GM12878 (cell line): ENCODE results near the gene UTP3. TPM values are rescaled to one million over a fixed set of nuclear protein-coding genes. Genes with fewer than 3 reads are reported as not detected.
"Not testable (repeated sequence)": the region's sequence is repeated elsewhere in the genome, so short reads cannot be mapped to it uniquely, and the experiment has no call there.

Source experiments
- ATAC-seq: fragments of 200-7000 bp; cut with Tn5 transposase; 3 replicates; pipeline ENCODE4 v1.9.1; 2020; ENCODE audit warnings: mild to moderate bottlenecking, moderate library complexity
- BruUV-seq: library from RNA; stranded (reverse); fragments of 400-500 nt; replicated peaks from 2 replicates; lab custom pipeline; 2021; lab: Mats Ljungman, UMichigan
- CTCF ChIA-PET: fragments of 300-600 bp; sonication (Branson Sonifier 250); formaldehyde crosslinking; extraction: SDS; loops from one replicate; lab custom pipeline; 2021; ENCODE audit warnings: inconsistent platforms; lab: Yijun Ruan, JAX
- POLR2A ChIA-PET: fragments of 350-600 bp; formaldehyde crosslinking; extraction: SDS; loops from one replicate; lab custom pipeline; 2021; ENCODE audit warnings: inconsistent platforms; lab: Charles Lee
- RAD21 ChIA-PET: fragments of 300-600 bp; sonication (Branson Sonifier 250); formaldehyde crosslinking; loops from one replicate; lab custom pipeline; 2023; ENCODE audit warnings: antibody characterized with exemption; ENCODE audit not compliant: unreplicated experiment; lab: Charles Lee
- SMC1A ChIA-PET: fragments of 300-600 bp; sonication (Branson Sonifier 250); formaldehyde crosslinking; loops from one replicate; lab custom pipeline; 2023; ENCODE audit not compliant: unreplicated experiment, uncharacterized antibody; lab: Charles Lee
- DNase-seq: peaks from one replicate; pipeline ENCODE4 v3.0.0-alpha.2; 2011; ENCODE audit warnings: low read depth, low spot score
- FAIRE-seq: peaks from 3 replicates; lab custom pipeline; 2011; peaks lifted over from hg19 to GRCh38; lab: Jason Lieb, UNC
- H2AFZ ChIP-seq: 2 replicates; pipeline ENCODE4 v1.6.0; 2011; ENCODE audit warnings: low read depth, low read length, control low read depth; ENCODE audit not compliant: control insufficient read depth
- H3K27ac ChIP-seq: 2 replicates; pipeline ENCODE4 v1.5.1; 2011; ENCODE audit warnings: control low read depth; ENCODE audit not compliant: control insufficient read depth, insufficient read depth
- H3K27me3 ChIP-seq, 2 experiments: replicated peaks in 1 of 2; 2 replicates each; pipeline versions ENCODE4 v1.6.0 to v1.6.1; 2011; ENCODE audit warnings: low read length in 1 of 2; ENCODE audit not compliant: control insufficient read depth in 2 of 2, insufficient read depth in 2 of 2
- H3K36me3 ChIP-seq, 2 experiments: 2 replicates each; pipeline ENCODE4 v1.5.1; 2011; ENCODE audit warnings: low read length in 1 of 2; ENCODE audit not compliant: control insufficient read depth in 2 of 2, insufficient read depth in 2 of 2
- H3K4me1 ChIP-seq: 2 replicates; pipeline ENCODE4 v1.6.1; 2011; ENCODE audit warnings: mild to moderate bottlenecking, low read length, moderate library complexity, mixed read lengths; ENCODE audit not compliant: control insufficient read depth, insufficient read depth
- H3K4me2 ChIP-seq: 2 replicates; pipeline ENCODE4 v1.6.0; 2011; ENCODE audit warnings: control low read depth; ENCODE audit not compliant: control insufficient read depth, insufficient read depth
- H3K4me3 ChIP-seq: fragments of 200-600 bp; sonication (generic); 2 replicates; pipeline ENCODE4 v1.5.1; 2016
- H3K79me2 ChIP-seq: 2 replicates; pipeline ENCODE4 v1.6.0; 2011; ENCODE audit warnings: low read length; ENCODE audit not compliant: control insufficient read depth, insufficient read depth
- H3K9ac ChIP-seq: 2 replicates; pipeline ENCODE4 v1.8.0; 2011; ENCODE audit warnings: low read length, control low read depth, mixed read lengths; ENCODE audit not compliant: control insufficient read depth, insufficient read depth
- H3K9me3 ChIP-seq: replicated peaks from 3 replicates; pipeline ENCODE4 v1.5.1; 2011; ENCODE audit warnings: mild to moderate bottlenecking, low read length; ENCODE audit not compliant: control insufficient read depth, insufficient read depth
- H4K20me1 ChIP-seq: 2 replicates; pipeline ENCODE4 v1.6.0; 2011; ENCODE audit not compliant: control insufficient read depth, insufficient read depth
- ESRRA ChIP-seq: IDR thresholded peaks from 2 replicates; pipeline ENCODE4 v1.6.1; 2012; ENCODE audit warnings: mild to moderate bottlenecking, low read length, improper control_type of control experiment
- IRF4 ChIP-seq: IDR thresholded peaks from 2 replicates; pipeline ENCODE4 v1.6.1; 2011; ENCODE audit warnings: low read depth, low read length
- MYB ChIP-seq: fragments of 150-350 bp; IDR thresholded peaks from 2 replicates; pipeline ENCODE4 v1.6.1; 2014; ENCODE audit warnings: mild to moderate bottlenecking, low read depth, low read length, borderline replicate concordance
- NRF1 ChIP-seq: conservative IDR thresholded peaks from 2 replicates; pipeline ENCODE4 v1.6.1; 2011; ENCODE audit warnings: mild to moderate bottlenecking, low read depth, low read length, improper control_type of control experiment
- PRDM15 ChIP-seq: fragments of 450-650 bp; formaldehyde crosslinking; IDR thresholded peaks from 2 replicates; pipeline ENCODE4 v1.4.0; 2020; ENCODE audit warnings: mild to moderate bottlenecking, moderate library complexity
- RCOR1 ChIP-seq: conservative IDR thresholded peaks from 2 replicates; pipeline ENCODE4 v1.6.1; 2012; ENCODE audit warnings: low read depth, low read length, improper control_type of control experiment
- SKIL ChIP-seq: fragments of 450-650 bp; IDR thresholded peaks from 2 replicates; pipeline ENCODE4 v1.6.1; 2017; ENCODE audit warnings: mild to moderate bottlenecking, low read depth, inconsistent platforms; ENCODE audit not compliant: poor library complexity, severe bottlenecking
- STAT3 ChIP-seq: IDR thresholded peaks from 2 replicates; pipeline ENCODE4 v1.6.1; 2011; ENCODE audit warnings: low read depth, low read length, improper control_type of control experiment
- TARDBP ChIP-seq: IDR thresholded peaks from 2 replicates; pipeline ENCODE4 v1.6.1; 2016; ENCODE audit warnings: borderline replicate concordance
- WGBS: methylation state at CpG from one replicate; pipeline ENCODE4 v1.1.6; 2016; ENCODE audit warnings: low lambda C conversion rate; ENCODE audit not compliant: insufficient replicate concordance, insufficient coverage; ENCODE audit errors: missing lambda C conversion rate; 5-methylcytosine and 5-hydroxymethylcytosine counted together
- in situ Hi-C: fragments of 300-500 bp; cut with MboI; formaldehyde crosslinking; loops from 9 replicates; pipeline ENCODE4 v1.14.3; 2018; ENCODE audit warnings: mixed read lengths
- intact Hi-C: fragments of 100-400 bp; cut with micrococcal nuclease; formaldehyde crosslinking; loops from one replicate; pipeline ENCODE4 v1.14.2; 2022; ENCODE audit not compliant: unreplicated experiment
- polyA plus RNA-seq, 11 experiments: library from polyadenylated mRNA; depleted of rRNA in 4 of 11; unstranded in 6 of 11; stranded (reverse) in 5 of 11; fragments of >200 nt; fragmentation: Nextera tagmentation in 4 of 11; fragmentation: Illumina TruSeq in 1 of 11; extraction: Ambion mirVana in 4 of 11; extraction: Trizol in 1 of 11; gene quantifications; 1 replicate in 1 of 11; 2 replicates in 10 of 11; pipeline versions ENCODE4 v1.2.1 to v1.2.3, GENCODE V29; 2011 to 2016; ENCODE audit warnings: inconsistent platforms in 2 of 11, missing spikeins in 2 of 11, low read depth in 1 of 11
- total RNA-seq, 4 experiments: library from RNA; depleted of rRNA in 3 of 4; stranded (reverse); fragments of >200 nt in 3 of 4; fragmentation: Illumina TruSeq in 1 of 4; extraction: Trizol in 1 of 4; gene quantifications; 2 replicates each; pipeline versions ENCODE4 v1.2.1 to v1.2.3, GENCODE V29; 2013 to 2021

The UTP3 gene
- total and polyA plus RNA-seq, 10 of the 15 experiments (the other 5 are each of a cell fraction or from before 2014, with no cell fraction given) = 15.8 to 60.7 (median 22.5) TPM

- TF ChIP-seq PRDM15 (CRISPR knock-in tag) (no peak), NRF1 (no peak), SKIL (no peak), RCOR1 (no peak), IRF4 (no peak), STAT3 (no peak), TARDBP (no peak), ESRRA (no peak), MYB (no peak)
- TF ChIP-seq, all 136 proteins: peak for 3
Measured at GRCh38 chr4:70640192-70640591, 48.1 kb upstream of the UTP3 start (continued).

GRCh38 chr4:70650741-70651140 is 37.6 kb upstream of the UTP3 start:
- BruUV-seq, H3K27me3 ChIP-seq, H3K4me2 ChIP-seq, ATAC-seq, DNase-seq, H3K9ac ChIP-seq, H3K4me1 ChIP-seq, H4K20me1 ChIP-seq, H3K27ac ChIP-seq, POLR2A ChIA-PET, FAIRE-seq, in situ Hi-C loops, H3K9me3 ChIP-seq, H3K36me3 ChIP-seq, H3K79me2 ChIP-seq, H3K4me3 ChIP-seq, H2AFZ ChIP-seq: not testable (repeated sequence)
- WGBS = 62% methylated on average over 4 of the region's 4 CpGs
- ChIA-PET SMC1A (interaction anchor here (1.0 to 2.5 kb wide), 4 partner anchors 13 to 177 kb away, joined by 3 to 11 read pairs (median 6); no protein-coding TSS in a partner anchor), RAD21 (interaction anchor here (2.7 kb wide), 1 partner anchor 360 kb away, joined by 11 read pairs; no protein-coding TSS in a partner anchor), CTCF (interaction anchor here (1.3 to 2.9 kb wide), 6 partner anchors 9 to 86 kb away, joined by 4 to 22 read pairs (median 10); partner anchors contain the start of gene UTP3)
- intact Hi-C loops = loop anchor here (5.0 to 10.0 kb wide), 4 partner anchors 87 to 614 kb away; partner anchors contain the start of gene GRSF1
